CD4-positive, alpha-beta T cell treated with Interleukin-1 beta for 1 hour (primary cell): ENCODE measurements around the gene MYL7.
"Not testable (repeated sequence)": the region's sequence is repeated elsewhere in the genome, so short reads cannot be mapped to it uniquely, and the experiment has no call there.

Experiments used
- DNase-seq, 2 donors: peaks; one replicate each; pipeline ENCODE4 v3.0.0-alpha.2; 2020 to 2022

Gene MYL7

GRCh38 chr7:44141221-44141850, at the start of gene MYL7:
MYL7 (minus strand) TSS chr7:44141332; CDS start chr7:44141305, 27 bp downstream.
- DNase-seq = no peak

- DNase-seq = no peak
Observed at GRCh38 chr7:44189993-44190872, 49.1 kb upstream of the MYL7 start.

- DNase-seq = no peak
Observed at GRCh38 chr7:44189286-44189992, 48.3 kb upstream of the MYL7 start, which contains the start of gene GCK. GCK (minus strand) TSS chr7:44189439; CDS start chr7:44188953, 486 bp downstream.

GRCh38 chr7:44188480-44189225, 47.5 kb upstream of the MYL7 start:
- no peak for DNase-seq

GRCh38 chr7:44187636-44188416, 46.7 kb upstream of the MYL7 start:
- DNase-seq = no peak

- DNase-seq = no peak
Observed at GRCh38 chr7:44186736-44187135, 45.6 kb upstream of the MYL7 start.

GRCh38 chr7:44185729-44186128, 44.6 kb upstream of the MYL7 start:
- DNase-seq = no peak

- no peak for DNase-seq
Observed at GRCh38 chr7:44184873-44185446, 43.8 kb upstream of the MYL7 start.

- DNase-seq = no peak
Observed at GRCh38 chr7:44184206-44184872, 43.2 kb upstream of the MYL7 start.

- DNase-seq = no peak
Observed at GRCh38 chr7:44183386-44183785, 42.3 kb upstream of the MYL7 start.

- no peak for DNase-seq
Observed at GRCh38 chr7:44182827-44183226, 41.7 kb upstream of the MYL7 start.

- DNase-seq = no peak
Observed at GRCh38 chr7:44180631-44181030, 39.5 kb upstream of the MYL7 start.

GRCh38 chr7:44177570-44178131, 36.5 kb upstream of the MYL7 start:
- DNase-seq = no peak

GRCh38 chr7:44176486-44176885, 35.4 kb upstream of the MYL7 start:
- no peak for DNase-seq

GRCh38 chr7:44175730-44176129, 34.6 kb upstream of the MYL7 start:
- no peak for DNase-seq

- DNase-seq = not testable (repeated sequence)
Observed at GRCh38 chr7:44174694-44174948, 33.5 kb upstream of the MYL7 start.

- no peak for DNase-seq
Observed at GRCh38 chr7:44173911-44174693, 33.0 kb upstream of the MYL7 start.

GRCh38 chr7:44172803-44173424, 31.8 kb upstream of the MYL7 start:
- no peak for DNase-seq

GRCh38 chr7:44172352-44172751, 31.2 kb upstream of the MYL7 start:
- no peak for DNase-seq

- DNase-seq = not testable (repeated sequence)
Observed at GRCh38 chr7:44171901-44172300, 30.8 kb upstream of the MYL7 start.
